ENCODE results near the gene PTPRK.

DNA sequence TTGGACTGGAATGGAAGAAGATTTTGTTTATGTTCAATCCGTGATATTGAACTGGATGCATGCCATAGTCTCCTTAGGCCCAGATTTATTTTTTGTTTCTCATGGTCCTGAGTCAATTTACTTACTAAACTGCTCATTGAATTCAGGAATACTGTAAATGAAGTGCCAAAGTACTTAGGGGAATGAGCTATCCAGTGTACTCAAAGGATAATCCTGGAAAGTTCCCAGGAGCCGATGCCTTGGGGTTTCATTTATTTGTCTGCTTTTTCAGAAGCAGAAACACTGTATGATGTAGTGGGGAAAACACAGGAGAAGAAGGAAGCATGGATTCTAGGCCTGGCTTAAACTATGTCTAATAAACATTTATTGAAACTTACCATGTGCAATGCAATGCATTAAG, 563.4 kb downstream of the PTPRK start:
- no peak for TF ChIP-seq EZH2 (IDR thresholded peaks at IDR 0.05; ENCODE audit: low read depth)
- TF ChIP-seq CTCF (conservative IDR thresholded peaks at IDR 0.05) = no peak
